ENCODE data around the gene IRF2BP2. TPM values are rescaled to one million over a fixed set of nuclear protein-coding genes. Genes with fewer than 3 reads are reported as not detected.

The IRF2BP2 gene
- total RNA-seq, result 132 and 136 TPM in 2 replicates

DNA sequence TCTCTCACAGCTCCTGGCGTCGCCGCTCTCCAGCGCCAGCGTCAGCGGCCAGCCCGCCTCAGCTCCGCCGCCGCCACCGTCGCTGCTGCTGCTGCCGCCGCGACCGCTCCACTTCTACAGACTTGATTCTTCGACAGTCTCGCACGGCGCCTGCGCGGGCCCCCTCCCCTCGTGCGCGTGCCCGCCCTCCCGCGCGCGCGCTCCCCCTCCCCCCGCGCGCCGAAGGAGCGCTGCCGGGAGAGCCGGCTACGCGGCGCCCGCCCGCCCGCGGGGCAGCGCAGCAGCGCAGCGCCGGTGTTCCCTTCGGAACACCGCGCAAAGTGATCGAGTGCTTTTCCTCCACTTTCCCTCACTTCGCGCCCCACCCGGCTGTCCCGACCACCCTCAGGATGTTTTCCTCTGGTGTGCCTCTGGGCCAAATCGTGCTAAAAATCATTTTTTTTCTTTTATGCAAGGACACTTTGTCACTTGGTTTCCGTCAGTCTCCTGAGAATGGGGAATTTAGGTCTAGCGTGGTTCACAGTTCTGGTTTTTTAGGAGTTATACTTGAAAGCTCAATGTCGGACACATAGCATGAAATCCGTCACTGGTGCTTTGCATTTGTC, at the start of gene IRF2BP2:
IRF2BP2 (minus strand) TSS at position 118 of the 605 bp plus-strand sequence. CDS start 684 bp downstream, outside the sequence.

Other genes starting within 250 kb of the IRF2BP2 start
- 19.0 and 38.2 TPM in 2 replicates for gene COA6, start 236.7 kb downstream of the IRF2BP2 start, total RNA-seq
- gene TARBP1, start 131.0 kb downstream of the IRF2BP2 start, total RNA-seq, result 18.5 and 20.7 TPM in 2 replicates

Data from tracheal epithelial cell (primary cell).